GM12874 (cell line): ENCODE results near the gene WDR1.

Experiments used
- TF ChIP-seq, protein P1 (sequence below): IDR thresholded peaks from 2 replicates; pipeline ENCODE4 v1.5.1; 2011; ENCODE audit warnings: low read depth, mild to moderate bottlenecking, control low read depth, low read length, moderate library complexity; ENCODE audit not compliant: insufficient read depth

WDR1 gene

GRCh38 chr4:10099499-10100325 is 16.9 kb downstream of the WDR1 start:
- TF ChIP-seq, protein P1, sequence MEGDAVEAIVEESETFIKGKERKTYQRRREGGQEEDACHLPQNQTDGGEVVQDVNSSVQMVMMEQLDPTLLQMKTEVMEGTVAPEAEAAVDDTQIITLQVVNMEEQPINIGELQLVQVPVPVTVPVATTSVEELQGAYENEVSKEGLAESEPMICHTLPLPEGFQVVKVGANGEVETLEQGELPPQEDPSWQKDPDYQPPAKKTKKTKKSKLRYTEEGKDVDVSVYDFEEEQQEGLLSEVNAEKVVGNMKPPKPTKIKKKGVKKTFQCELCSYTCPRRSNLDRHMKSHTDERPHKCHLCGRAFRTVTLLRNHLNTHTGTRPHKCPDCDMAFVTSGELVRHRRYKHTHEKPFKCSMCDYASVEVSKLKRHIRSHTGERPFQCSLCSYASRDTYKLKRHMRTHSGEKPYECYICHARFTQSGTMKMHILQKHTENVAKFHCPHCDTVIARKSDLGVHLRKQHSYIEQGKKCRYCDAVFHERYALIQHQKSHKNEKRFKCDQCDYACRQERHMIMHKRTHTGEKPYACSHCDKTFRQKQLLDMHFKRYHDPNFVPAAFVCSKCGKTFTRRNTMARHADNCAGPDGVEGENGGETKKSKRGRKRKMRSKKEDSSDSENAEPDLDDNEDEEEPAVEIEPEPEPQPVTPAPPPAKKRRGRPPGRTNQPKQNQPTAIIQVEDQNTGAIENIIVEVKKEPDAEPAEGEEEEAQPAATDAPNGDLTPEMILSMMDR: no peak

DNA sequence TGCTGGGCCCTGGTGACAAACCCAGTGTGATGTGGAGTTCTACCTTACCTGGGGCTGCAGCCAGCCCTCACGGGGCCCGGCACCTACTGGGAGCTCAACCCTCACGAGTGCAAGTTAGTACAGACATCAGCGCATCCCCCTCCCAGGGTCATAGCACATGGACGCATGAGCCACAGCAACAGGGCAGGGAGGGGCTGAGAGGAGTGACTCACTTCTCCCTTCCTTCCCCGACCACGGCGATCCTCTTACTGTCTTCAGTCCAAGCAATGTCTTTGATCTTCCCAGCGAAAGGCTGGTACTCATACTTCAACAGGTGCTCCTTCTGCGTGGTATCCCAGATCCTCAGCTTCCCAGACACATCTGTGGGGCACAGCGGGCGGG is 17.8 kb downstream of the WDR1 start:
- TF ChIP-seq, protein P1: no peak

DNA sequence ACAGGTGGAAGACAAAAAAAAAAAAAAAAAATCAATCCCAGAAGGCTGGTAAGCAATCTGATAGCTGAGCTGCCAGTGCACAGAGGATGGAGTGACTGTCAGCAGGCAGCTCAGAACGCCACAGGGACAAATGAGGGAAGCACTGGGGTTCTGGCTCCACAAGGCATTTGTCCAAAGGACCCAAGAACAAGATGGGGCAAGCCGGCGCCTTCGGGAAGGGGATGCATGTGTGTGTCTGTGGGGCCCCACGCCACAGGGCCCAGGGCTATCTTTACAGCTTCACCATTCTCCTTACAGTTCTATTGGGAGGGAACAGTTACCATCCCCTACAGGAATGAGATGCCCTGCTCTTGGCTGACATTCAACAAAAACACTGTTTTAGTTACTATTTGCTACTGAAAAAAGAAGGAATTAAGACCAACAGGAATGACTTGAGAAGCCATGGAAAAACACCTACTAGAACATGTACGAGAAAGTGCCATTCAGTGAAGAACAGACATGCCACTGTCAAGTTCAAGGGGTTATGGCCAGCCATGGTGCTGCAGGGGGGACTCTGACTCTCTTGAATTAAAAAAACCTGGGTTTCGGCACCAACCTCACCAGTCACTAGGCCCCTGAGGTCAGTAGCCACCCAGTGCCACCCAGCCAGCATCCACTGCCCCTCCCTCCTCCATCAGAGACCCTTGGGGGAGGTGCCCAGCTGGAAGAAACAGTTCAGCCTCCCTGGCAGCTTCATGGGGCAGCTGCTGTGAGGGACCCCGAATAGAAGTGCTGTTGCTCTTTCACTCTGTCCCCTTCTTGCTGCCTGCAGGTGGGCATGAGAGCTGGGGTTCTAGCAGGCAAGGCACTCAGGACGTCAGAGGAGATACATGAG is 18.5 kb downstream of the WDR1 start:
- TF ChIP-seq, protein P1: no peak

GRCh38 chr4:10096978-10097335 is 19.6 kb downstream of the WDR1 start:
- TF ChIP-seq, protein P1: no peak

DNA sequence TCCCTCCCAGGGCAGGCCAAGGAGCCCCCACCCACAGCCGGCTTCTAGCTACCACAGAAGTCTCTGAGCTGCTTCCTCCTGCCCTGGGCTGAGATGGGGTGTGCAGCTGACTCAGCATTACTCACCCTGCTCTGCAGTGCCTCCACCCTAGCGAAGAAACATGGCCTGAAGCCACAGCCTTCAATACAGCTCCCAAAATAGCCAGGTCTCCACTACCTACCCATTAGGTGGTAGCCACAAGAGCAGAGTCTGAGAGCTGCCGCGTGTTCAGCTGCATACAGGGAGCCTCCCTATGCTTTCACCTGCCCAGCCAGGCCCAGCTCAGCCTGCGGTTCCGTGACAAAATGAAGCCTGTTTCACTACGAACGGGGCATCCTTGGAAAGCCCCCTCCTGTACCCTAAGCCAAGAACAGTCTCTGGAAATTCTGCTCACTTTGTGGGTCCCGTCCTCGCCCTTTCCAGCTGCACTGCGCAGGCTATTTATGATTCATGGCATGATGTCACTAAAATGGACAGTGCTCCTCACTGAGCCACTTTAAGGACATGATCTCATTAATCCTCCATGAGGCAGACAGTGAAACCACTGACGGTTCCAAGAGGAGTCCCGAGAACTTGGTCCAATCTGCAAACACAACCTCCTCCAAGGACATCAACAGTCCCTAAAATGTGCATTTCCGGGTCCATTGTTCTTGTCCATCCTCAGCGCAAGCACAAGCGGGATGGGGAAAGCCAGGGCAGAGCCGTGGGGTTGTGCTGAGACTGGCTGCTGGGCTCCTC is 20.2 kb downstream of the WDR1 start:
- TF ChIP-seq, protein P1: no peak

GRCh38 chr4:10095296-10095991 is 21.2 kb downstream of the WDR1 start:
- TF ChIP-seq, protein P1: no peak
